HG02884 (cell line): ENCODE measurements around the gene PMAIP1.

Source experiments
- ATAC-seq: cut with Tn5 transposase; IDR thresholded peaks from one replicate; pipeline ENCODE4 v1.9.1; 2021; ENCODE audit warnings: mild to moderate bottlenecking, moderate library complexity; ENCODE audit not compliant: unreplicated experiment

The PMAIP1 gene

GRCh38 chr18:59945544-59945943 is 45.7 kb downstream of the PMAIP1 start:
- ATAC-seq = no peak

GRCh38 chr18:59950215-59950944 is 50.6 kb downstream of the PMAIP1 start:
- peak; percentile 38 for ATAC-seq

- no peak for ATAC-seq
Measured at GRCh38 chr18:59951591-59951990, 51.8 kb downstream of the PMAIP1 start.

- ATAC-seq = peak; percentile 1
Measured at GRCh38 chr18:59952283-59953007, 52.6 kb downstream of the PMAIP1 start.
